Activated gamma-delta T cell treated with Interleukin-2 at 50 U/mL for 16 hours (primary cell): ENCODE results near the gene RALGPS2.

ENCODE experiments used
- DNase-seq: peaks from one replicate; pipeline ENCODE4 v3.0.0-alpha.2; 2020

Gene RALGPS2, protein sequence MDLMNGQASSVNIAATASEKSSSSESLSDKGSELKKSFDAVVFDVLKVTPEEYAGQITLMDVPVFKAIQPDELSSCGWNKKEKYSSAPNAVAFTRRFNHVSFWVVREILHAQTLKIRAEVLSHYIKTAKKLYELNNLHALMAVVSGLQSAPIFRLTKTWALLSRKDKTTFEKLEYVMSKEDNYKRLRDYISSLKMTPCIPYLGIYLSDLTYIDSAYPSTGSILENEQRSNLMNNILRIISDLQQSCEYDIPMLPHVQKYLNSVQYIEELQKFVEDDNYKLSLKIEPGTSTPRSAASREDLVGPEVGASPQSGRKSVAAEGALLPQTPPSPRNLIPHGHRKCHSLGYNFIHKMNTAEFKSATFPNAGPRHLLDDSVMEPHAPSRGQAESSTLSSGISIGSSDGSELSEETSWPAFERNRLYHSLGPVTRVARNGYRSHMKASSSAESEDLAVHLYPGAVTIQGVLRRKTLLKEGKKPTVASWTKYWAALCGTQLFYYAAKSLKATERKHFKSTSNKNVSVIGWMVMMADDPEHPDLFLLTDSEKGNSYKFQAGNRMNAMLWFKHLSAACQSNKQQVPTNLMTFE

DNA sequence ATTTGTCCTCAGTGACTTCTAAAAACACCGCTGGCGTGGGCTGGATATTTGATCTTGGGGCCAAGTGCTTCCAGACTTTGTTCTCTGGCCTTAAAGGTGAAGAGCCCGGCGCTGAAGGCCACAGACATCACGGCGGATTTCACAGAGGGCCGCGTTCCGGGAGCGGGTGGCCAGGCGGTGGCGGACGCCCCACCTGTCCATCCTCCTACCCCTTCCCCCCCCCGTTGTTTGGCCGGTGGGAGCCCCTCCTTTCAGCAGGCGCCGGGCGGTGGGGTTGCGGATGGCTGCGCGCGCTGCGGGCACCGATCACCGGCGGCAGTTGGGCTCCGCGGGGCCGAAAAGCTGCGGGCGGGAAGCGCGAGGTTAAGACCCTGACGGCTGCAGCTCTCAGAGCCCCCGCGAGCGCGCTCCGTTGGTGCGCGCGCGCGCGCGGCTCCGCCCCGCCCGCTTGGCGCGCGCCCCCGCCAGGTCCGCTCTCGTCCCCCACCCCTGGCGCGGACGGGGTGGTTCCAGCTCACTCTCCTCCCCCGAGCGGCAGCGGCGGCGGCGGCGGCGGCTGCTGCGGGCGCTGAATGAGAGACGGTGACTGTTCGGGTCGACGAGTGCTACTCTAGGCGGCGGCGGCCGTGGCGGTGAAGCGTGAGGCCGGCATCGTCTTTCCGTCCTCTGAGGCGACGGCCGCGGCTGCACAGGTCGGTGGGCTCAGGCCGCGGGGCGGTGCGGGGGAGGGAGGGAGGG lies at the start of gene RALGPS2:
Gene RALGPS2, plus strand, starts transcription at position 517 of the 738 bp plus-strand sequence. CDS start 51,521 bp downstream, outside the sequence.
- peak; percentile 65 for DNase-seq

DNA sequence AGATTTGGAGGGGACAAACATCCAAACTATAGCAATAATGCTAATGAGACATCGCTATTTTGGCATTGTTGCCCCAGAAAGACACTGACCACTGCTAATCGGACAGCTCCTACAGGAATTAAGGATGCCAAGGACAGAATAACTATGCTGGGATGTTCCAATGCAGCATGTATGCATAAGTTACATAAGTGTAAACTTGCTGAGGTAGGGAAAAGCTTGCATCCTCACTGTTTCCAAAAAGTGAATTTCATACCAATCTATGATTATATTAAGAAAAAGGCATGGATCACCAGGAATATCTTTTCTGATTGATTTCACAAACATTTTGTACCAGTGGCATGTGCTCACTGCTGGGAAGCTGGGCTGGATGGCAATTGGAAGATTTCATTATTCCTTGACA lies 45.8 kb upstream of the RALGPS2 start:
- DNase-seq: no peak

DNA sequence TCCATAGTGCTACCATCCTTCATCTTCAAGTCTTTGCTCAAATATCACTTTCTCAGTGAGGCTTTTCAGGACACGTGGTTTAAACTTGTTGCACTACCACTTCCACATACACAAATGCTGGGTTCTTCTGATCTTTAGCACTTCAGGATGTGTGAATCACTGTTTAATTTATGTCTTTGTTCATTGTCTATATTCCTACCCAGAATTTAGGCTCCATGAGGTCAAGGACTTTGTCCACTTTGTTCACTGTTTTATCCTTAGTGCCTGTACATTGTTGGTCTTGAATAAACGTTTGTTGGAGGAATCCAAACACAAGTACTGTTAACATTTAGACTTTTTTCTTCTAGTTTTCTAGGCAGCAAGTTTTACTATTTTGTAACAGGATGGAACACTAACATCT lies 42.6 kb upstream of the RALGPS2 start:
- no peak for DNase-seq

DNA sequence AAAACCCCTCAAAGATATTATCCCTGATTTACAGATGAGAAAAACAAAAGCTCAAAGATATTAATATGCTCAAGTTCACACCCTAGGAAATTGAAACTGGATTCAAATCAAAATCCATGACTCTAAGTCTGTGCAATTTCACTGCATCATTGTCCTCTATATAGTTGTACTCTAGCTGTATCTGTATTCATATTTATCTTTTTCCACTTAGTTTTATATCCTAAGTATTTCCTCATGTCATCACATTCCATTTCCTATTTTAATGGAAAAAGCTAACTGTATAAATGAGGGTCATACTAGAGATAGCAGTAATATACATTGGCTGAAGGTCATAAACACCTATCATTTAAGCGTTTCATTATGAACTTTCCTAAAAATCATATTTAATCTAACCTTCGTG lies 42.2 kb upstream of the RALGPS2 start:
- no peak for DNase-seq

DNA sequence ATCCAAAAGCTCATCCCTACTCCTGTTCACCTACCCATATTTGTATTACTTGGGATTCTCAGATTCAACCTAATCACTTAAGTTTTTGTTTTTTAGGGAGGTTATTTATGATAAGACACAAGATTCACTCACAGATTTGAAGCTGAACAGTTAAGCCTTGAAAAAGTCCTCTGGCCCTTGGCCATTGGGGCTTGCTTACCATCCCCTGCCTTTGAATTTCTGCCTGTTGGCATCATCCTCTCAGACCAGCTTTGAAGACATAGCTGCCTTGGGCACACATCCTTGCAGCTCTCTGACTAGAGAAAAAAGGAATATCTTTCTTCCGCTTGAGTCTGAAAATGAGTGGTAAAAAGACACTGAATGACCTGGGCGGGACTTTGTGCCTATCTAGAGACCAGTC lies 41.8 kb upstream of the RALGPS2 start:
- DNase-seq: no peak

DNA sequence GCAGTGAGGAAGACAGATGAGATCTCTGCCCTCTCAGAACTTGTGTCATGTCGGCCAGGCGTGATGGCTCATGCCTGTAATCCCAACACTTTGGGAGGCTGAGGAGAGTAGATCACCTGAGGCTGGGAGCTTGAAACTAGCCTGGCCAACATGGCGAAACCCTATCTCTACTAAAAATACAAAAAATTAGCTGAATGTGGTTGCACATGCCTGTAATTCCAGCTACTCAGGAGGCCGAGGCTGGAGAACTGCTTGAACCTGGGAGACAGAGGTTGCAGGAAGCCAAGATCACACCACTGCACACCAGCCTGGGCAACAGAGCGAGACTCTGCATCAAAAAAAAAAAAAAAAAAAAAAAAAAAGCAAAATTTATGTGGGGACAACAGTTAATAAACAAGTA lies 40.9 kb upstream of the RALGPS2 start:
- DNase-seq: no peak

DNA sequence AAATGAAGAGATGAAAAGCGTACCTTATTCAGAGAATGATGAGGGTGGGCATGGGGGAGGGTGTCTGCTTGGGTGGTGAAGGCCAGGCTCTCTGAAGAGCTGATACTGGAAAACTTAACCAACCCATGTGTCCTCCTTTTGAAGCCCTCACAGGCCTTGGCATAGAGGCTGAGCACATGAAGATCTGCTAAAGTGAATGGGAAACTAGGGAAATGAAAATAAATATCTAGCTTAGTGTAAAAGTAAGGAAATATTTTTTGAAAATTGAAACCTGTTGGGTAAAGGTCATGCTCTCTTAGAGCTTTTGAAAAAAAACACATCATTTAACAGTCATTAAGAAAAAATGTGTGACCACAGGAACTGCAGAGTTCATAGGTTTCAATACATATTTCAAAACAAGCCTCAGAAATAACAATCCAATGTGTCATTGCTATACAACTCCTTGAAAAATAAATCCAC lies 40.5 kb upstream of the RALGPS2 start:
- DNase-seq: no peak

DNA sequence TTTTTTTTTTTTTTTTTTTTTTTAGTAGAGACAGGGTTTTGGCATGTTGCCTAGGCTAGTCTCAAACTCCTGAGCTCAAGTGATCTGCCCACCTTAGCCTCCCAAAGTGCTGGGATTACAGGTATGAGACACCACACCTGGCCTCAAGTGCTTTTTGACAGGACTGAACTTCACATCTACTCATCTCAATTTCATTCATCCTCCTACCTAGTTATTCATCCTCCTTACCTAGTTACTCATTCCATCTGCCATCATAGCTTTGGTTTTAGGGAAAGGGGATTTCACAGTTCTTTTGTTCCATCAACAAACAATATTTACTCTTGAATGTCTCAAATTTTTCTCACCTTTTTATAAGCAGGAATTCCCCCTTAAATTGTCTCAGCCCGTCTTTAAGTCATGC lies 38.6 kb upstream of the RALGPS2 start:
- no peak for DNase-seq

DNA sequence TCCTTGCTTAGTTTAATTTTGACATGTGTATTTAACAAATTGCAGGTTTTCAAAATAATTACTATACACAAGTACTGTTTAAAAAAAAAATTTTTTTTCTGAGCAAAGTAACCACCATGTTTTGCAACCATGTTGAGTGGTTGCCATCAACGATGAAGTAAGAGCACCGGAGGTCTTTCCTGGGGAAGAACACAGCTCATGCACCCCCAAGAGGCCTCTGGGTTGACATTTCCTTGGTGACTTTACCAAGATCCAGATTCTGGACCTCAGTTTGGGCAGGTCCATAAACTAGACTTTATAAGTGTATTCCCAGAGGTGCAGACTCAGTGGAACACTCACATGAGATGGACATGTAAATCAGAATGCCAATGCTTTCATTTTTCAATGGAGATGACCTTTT lies 36.8 kb upstream of the RALGPS2 start:
- DNase-seq: no peak

DNA sequence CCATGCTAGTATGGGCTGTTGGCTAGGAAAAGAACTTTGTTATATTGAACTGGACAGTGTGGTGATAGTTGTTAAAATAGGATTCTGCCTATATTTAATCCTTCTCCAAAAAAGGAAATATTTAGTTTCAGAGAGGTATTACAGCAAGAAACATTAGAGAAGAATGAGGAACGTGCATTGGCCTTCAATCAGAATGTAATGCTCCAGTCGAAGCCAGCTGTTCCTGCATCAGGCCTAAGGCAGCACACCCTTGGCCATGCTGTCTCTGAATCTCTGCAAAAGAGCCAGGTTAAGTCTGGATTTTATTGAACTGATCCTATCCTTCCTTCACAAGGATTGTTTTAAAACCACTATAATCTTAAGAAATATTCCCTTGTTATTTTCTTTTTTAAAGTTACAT lies 35.3 kb upstream of the RALGPS2 start:
- no peak for DNase-seq

DNA sequence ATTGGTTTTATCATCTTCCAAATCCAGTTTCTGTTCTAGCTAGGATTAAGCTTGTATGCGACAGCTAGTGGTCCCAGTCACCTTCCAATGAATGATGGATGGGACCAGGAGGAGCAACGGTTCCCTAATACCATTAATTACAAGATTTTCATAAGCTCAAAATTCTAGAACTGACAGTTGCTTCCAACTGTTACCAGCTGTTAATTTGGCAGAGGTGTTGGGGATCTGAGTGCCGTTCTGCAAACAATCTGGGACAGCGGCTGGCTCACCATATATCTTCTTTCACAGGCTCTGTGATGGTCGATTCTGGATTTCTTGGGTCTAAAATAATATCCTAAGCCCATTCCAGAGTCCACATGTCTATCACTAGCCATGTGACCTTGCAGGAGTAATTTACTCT lies 34.5 kb upstream of the RALGPS2 start:
- no peak for DNase-seq

DNA sequence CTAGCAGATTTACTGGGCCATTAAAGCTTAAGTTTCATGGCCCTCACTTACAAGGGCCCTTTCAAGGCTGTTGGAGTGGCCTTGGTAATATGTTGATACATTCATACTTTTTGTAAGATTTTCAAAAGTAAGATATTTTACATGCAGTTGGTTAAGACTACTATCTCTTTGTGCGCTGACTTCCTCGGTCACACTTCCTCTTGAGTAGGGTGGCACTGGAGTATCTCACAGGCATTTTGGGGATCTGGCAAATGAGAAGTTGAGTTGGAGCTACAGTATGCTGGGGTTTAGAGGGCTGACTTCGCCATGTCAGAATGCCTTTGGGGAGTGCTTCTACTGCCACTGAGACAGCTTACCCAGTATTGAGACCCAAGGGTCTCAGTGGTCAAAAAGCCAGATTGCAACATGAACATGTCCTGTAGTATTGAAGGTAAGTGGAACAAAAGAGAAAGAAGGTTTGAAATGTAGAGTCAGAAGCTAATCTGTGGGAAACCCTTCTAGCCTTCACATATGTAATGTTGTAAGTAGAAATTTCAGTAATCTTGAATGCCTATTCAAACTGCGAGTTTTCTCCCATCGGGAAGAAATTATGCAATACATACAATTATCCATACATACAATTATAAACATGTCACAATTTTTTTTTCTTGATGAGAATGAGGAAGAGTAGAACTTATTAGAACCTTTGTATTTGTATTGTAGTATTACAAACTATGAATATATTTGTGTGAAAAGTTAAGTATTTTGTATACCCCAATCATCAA lies 32.3 kb upstream of the RALGPS2 start:
- no peak for DNase-seq

DNA sequence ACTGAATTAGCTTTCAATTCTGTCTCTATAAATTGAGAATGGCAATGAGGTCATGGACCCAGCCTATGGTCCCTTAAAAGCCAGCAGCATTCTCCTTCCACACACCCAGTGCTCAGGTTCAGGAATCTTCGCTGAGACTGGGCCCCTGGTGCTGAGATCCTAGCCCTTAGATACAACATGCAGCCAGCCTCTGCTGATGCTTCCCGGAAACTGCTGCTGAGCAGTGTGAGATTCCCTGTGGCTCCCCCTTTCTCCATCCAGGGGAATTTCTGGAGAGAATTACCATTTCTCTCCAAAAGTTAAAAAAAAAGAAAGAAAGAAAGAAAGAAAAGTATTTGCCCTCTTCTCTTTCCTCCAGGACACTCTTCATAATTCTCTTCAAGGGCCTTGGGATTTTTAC lies 31.7 kb upstream of the RALGPS2 start:
- no peak for DNase-seq

DNA sequence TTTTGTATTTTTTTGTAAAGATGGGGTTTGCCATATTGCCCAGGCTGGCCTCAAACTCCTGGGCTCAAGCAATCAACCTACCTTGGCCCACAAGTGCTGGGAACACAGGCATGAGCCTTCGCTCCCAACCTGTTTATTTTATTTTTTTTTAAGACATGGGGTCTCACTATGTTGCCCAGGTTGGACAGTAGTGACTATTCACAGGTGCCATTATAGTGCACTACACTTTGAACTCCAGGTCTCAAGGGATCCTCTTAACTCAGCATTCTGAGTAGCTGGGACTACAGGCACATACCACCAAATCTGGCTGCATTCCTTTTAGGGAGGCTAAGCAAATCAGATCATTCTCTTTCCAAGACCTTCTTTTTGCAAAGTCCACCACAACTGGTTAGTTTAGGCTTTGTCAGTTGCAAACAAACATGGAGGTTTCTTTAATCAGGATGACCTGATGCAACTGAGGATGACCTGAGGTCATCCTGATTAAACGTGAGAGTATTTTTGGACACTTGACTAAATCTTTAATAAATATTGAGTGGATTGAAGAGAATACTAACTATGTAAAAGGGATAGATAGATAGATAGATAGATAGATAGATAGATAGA lies 30.0 kb upstream of the RALGPS2 start:
- DNase-seq: no peak

DNA sequence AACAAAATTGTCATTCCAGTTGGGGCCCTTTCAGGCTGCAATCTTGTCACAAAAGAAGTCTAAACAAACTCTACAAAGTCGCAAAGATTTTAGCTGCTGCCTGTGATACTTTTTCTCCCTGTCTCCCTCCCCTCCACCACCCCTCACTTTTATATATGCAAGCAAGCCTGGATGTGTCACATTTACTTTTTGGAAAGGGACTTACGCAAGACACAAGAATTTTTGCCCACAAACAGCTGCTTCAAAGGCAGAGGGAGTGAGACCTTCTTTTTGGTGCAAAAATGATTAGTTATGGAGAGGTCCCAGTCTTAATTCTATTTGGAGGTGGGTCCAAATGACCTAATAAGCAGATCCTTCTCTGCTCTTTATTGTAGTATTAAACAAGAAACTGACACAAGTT lies 22.9 kb upstream of the RALGPS2 start:
- DNase-seq: no peak

DNA sequence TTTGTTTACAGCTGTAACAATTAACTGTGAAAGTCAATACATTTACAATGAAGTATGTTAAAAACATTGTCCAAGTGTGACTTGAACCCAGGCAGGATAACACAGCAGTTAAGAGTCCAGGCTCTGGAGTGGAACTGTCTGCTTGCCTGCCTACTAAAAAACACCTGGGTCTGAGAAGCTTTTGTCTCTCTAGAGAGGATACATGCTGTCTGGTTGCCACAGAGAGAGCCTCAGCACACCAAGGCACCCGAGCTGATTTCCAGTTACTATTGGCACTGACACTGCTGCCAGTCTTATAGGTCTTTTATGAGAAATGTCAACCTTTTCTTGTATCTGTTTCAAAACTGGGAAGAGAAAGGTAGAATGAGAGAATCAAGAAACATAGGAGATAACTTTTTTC lies 20.2 kb upstream of the RALGPS2 start:
- no peak for DNase-seq

DNA sequence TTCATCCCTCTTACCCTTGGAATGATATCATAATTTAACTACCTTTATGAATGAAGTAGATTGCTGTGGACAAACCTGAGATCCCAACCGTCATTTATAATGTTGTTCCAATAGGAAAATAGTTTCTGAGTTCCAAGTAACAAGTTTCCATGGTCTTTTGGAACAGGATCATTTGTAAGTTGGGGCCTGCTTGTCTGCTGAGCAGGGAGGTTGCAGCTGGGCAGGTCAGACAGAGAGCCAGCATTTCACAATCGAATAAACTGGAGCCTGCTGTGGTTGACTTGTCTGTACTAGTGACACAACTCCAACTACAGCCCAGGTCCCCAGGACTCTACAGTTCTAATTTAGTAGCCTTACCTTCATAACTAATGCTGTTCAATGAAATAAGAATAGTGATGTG lies 18.6 kb upstream of the RALGPS2 start:
- DNase-seq: no peak

DNA sequence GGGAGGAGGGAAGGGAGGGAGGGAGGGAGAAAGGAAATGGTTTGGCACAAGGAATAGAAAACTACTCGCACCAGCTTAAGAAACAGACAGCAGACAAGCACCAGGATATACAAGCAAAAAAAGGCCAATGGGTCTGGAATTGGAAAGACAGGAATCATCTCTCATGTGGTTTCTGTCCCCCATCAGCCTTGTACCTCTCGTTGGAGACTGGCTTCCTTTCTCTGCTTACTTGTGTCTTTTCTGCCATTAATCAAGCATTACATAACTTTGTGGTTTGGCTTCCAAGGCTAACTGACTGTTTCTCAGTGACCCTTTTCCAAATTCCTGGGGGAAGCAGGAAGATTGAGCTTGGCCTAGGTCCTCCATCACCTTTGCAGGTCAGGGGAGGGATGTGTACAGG lies 11.8 kb upstream of the RALGPS2 start:
- DNase-seq: no peak

DNA sequence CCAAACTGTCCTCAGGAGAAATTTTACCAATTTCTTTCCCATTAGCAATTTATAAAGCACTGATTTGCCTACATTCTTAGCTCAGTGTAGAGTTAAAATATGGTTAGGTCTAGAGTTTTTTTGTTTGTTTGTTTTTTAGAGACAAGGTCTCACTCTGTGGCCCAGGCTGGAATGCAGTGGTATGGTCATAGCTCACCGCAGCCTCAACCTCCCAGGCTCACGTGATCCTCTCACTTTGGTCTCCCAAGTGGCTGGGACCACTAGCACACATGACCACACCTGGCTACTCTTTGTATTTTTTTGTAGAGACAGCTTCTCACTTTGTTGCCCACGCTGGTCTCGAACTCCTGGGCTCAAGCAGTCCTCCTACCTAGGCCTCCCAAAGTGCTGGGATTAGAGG lies 10.6 kb upstream of the RALGPS2 start:
- no peak for DNase-seq

DNA sequence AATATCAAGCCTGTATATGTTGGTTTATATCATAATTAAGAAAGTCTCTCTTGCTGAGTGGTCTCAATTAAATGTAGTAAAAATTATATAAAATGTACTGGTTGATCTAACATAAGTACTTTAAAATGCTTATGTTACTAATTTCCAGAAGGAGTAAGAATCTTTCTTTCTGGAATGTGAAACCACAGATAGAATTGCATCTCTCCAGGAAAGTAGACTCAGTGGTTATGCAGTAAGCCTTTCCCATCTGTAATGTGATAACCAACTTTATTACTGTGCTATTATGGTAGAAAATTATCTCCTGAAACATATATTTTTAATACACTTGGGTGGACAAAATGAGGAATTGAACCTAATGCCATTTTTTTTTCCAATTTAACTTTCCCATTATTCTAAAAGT lies 8.9 kb upstream of the RALGPS2 start:
- DNase-seq: no peak

DNA sequence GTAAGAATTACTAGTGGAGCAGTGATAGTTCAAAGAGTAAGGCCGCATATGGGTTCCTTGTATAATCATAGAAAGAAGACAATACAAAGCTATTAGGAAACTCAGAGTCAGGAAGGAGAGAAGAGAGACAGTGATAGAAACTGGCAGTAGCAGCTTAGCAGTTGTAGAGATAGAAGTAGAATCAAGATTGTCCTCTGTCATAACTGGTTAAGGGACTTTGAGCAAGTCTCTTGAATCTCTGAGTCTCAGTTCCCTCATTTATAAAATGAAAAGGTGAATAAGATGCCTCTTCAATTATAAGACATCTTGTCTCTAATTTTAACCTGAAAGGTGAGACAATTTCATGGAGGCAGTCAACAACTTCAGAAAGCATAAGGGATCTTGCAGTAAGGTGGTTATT lies 6.5 kb upstream of the RALGPS2 start:
- no peak for DNase-seq

DNA sequence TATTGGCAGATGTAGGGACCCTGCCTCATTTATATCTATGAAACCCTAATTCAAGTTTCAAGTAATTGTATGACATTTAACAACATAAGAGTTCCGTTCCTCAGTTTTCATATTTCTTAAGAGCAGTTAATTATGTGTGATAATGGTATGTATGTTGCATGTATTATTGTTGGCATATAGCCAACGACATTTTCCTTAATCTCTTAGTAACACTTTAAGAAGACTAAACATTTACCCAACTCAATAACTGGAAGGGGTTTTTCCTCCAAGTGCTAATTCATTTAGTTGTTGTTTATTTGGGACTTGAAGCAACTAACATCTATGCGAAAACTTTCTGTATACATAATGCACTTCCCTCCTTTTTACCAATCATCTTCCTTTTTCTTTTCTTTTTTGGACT lies 1.5 kb upstream of the RALGPS2 start:
- no peak for DNase-seq

DNA sequence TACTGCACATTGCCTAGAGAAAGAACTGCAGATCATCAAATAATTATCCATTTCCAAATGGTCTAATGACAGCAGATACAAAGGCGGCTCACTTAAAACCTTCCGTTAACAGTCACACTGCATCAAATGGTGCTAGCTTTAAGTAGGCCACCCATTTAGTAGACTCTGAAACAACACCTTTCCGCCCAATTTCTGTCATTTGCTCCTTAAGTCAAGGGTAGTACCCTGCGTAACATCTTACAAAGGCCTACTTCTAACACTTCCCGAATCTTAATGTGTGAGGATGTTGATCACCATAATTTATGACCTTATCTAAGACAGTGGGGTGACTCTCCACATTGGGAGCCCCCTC lies 692 bp upstream of the RALGPS2 start:
- DNase-seq: no peak
